Urinary bladder (tissue), 4 donors: ENCODE results near the gene MLST8. TPM values are rescaled to one million over a fixed set of nuclear protein-coding genes. Genes with fewer than 3 reads are reported as not detected.

ENCODE experiments used
- DNase-seq: peaks from one replicate; pipeline ENCODE4 v3.0.0-alpha.2; 2015; ENCODE audit errors: extremely low spot score
- H3K27ac ChIP-seq: one replicate; pipeline ENCODE4 v1.5.1; 2013; ENCODE audit warnings: low read depth, mild to moderate bottlenecking, moderate library complexity
- H3K36me3 ChIP-seq: one replicate; pipeline ENCODE4 v1.6.1; 2013; ENCODE audit warnings: mild to moderate bottlenecking, moderate library complexity; ENCODE audit not compliant: insufficient read depth
- H3K4me1 ChIP-seq: one replicate; pipeline ENCODE4 v1.6.1; 2013; ENCODE audit warnings: mild to moderate bottlenecking, moderate library complexity; ENCODE audit not compliant: insufficient read depth
- H3K4me3 ChIP-seq: one replicate; pipeline ENCODE4 v1.5.1; 2013; ENCODE audit warnings: low read depth, low read length
- WGBS: extraction: QIAGEN DNeasy Blood & Tissue Kit; methylation state at CpG from one replicate; pipeline ENCODE4 v1.1.7; 2013; 5-methylcytosine and 5-hydroxymethylcytosine counted together
- polyA plus RNA-seq: library from polyadenylated mRNA; stranded (reverse); fragments of 200-250 nt; gene quantifications from one replicate; pipeline ENCODE4 v1.2.3, GENCODE V29; 2013
- total RNA-seq: library from RNA; depleted of rRNA; stranded (reverse); fragments of >200 nt; gene quantifications from one replicate; pipeline ENCODE4 v1.2.3, GENCODE V29; 2014
- donor health status: healthy with polysubstance abuse.
- donor health status: healthy.

The MLST8 gene
- total and polyA plus RNA-seq, 2 donors = 9.3 to 50.4 TPM

- H3K4me1 ChIP-seq = no peaks in the 10 kb centered on the region
- DNase-seq = no peak
- H3K4me3 ChIP-seq = no peak overlapping the region
- 89% methylated on average over 13 of the region's 13 CpGs for WGBS
- peaks cover 16% of the 10 kb centered on the region for H3K36me3 ChIP-seq
- H3K27ac ChIP-seq = no peak overlapping the region
These were observed 25.1 kb downstream of the MLST8 start for GRCh38 chr16:2230376-2230775.

GRCh38 chr16:2231016-2231931, 26.0 kb downstream of the MLST8 start:
- WGBS = 80% methylated on average over 29 of the region's 29 CpGs

GRCh38 chr16:2232094-2232990, 27.1 kb downstream of the MLST8 start:
- Histone ChIP-seq H3K27ac (no peak overlapping the region), H3K4me3 (no peak overlapping the region), H3K4me1 (peaks cover 1% of the 10 kb centered on the region), H3K36me3 (peaks cover 20% of the 10 kb centered on the region)
- WGBS = 90% methylated on average over 41 of the region's 41 CpGs
- DNase-seq = no peak

More at GRCh38 chr16:2231016-2231931, 26.0 kb downstream of the MLST8 start:
- no peak for DNase-seq
- H3K36me3 ChIP-seq = peaks cover 20% of the 10 kb centered on the region
- no peak overlapping the region for H3K27ac ChIP-seq
- H3K4me3 ChIP-seq = no peak overlapping the region
- H3K4me1 ChIP-seq = no peaks in the 10 kb centered on the region

- WGBS = 93% methylated on average over 28 of the region's 28 CpGs
- DNase-seq = no peak
These were observed 28.0 kb downstream of the MLST8 start for GRCh38 chr16:2233046-2233775.

GRCh38 chr16:2233872-2234812, 28.9 kb downstream of the MLST8 start:
- H3K4me3 ChIP-seq = no peak overlapping the region
- H3K4me1 ChIP-seq = peaks cover 1% of the 10 kb centered on the region
- no peak overlapping the region for H3K27ac ChIP-seq
- peaks cover 20% of the 10 kb centered on the region for H3K36me3 ChIP-seq
- 95% methylated on average over 51 of the region's 51 CpGs for WGBS
- no peak for DNase-seq

More at GRCh38 chr16:2233046-2233775, 28.0 kb downstream of the MLST8 start:
- peaks cover 1% of the 10 kb centered on the region for H3K4me1 ChIP-seq
- no peak overlapping the region for H3K27ac ChIP-seq
- H3K36me3 ChIP-seq = peaks cover 20% of the 10 kb centered on the region
- no peak overlapping the region for H3K4me3 ChIP-seq

GRCh38 chr16:2234813-2235170, 29.5 kb downstream of the MLST8 start:
- H3K4me1 ChIP-seq = peaks cover 1% of the 10 kb centered on the region
- H3K36me3 ChIP-seq = peaks cover 18% of the 10 kb centered on the region
- WGBS = 91% methylated on average over 18 of the region's 18 CpGs

GRCh38 chr16:2235234-2235651, 30.0 kb downstream of the MLST8 start:
- peaks cover 1% of the 10 kb centered on the region for H3K4me1 ChIP-seq
- DNase-seq = no peak
- H3K36me3 ChIP-seq = peaks cover 18% of the 10 kb centered on the region
- no peak overlapping the region for H3K4me3 ChIP-seq
- no peak overlapping the region for H3K27ac ChIP-seq
- WGBS = 95% methylated on average over 28 of the region's 28 CpGs

More at GRCh38 chr16:2234813-2235170, 29.5 kb downstream of the MLST8 start:
- Histone ChIP-seq H3K27ac (no peak overlapping the region), H3K4me3 (no peak overlapping the region)
- DNase-seq = no peak

GRCh38 chr16:2235695-2236336, 30.6 kb downstream of the MLST8 start:
- WGBS = 81% methylated on average over 19 of the region's 19 CpGs

GRCh38 chr16:2236337-2237101, 31.3 kb downstream of the MLST8 start, which contains the start of gene DNASE1L2:
Gene DNASE1L2 (plus strand): TSS chr16:2236444. CDS start chr16:2236817, 373 bp downstream.
- Histone ChIP-seq H3K27ac (no peak within 1 kb of the TSS), H3K4me3 (no peak within 1 kb of the TSS), H3K36me3 (peaks cover 18% of the 10 kb centered on the region), H3K4me1 (peaks cover 1% of the 10 kb centered on the region)
- DNase-seq = no peak
- 4% methylated on average over 64 of the region's 64 CpGs for WGBS

More at GRCh38 chr16:2235695-2236336, 30.6 kb downstream of the MLST8 start:
- H3K36me3 ChIP-seq = peaks cover 18% of the 10 kb centered on the region
- H3K4me1 ChIP-seq = peaks cover 1% of the 10 kb centered on the region
- H3K4me3 ChIP-seq = no peak overlapping the region
- no peak for DNase-seq
- H3K27ac ChIP-seq = no peak overlapping the region

- Histone ChIP-seq H3K4me3 (no peak overlapping the region), H3K36me3 (peaks cover 18% of the 10 kb centered on the region), H3K27ac (no peak overlapping the region), H3K4me1 (peaks cover 1% of the 10 kb centered on the region)
- no peak for DNase-seq
- WGBS = 4% methylated on average over 40 of the region's 40 CpGs
These were observed 31.8 kb downstream of the MLST8 start for GRCh38 chr16:2237102-2237482.

GRCh38 chr16:2237493-2238149, 32.4 kb downstream of the MLST8 start:
- peaks cover 1% of the 10 kb centered on the region for H3K4me1 ChIP-seq
- no peak overlapping the region for H3K27ac ChIP-seq
- no peak overlapping the region for H3K4me3 ChIP-seq
- DNase-seq = no peak
- WGBS = 12% methylated on average over 65 of the region's 65 CpGs
- H3K36me3 ChIP-seq = peaks cover 13% of the 10 kb centered on the region
